HepG2 (cell line): ENCODE results near the gene TMEM273. TPM values are rescaled to one million over a fixed set of nuclear protein-coding genes. Genes with fewer than 3 reads are reported as not detected.

Source experiments
- ATAC-seq: fragments of 200-7000 bp; cut with Tn5 transposase; 3 replicates; pipeline ENCODE4 v1.9.1; 2020; ENCODE audit warnings: mild to moderate bottlenecking, moderate library complexity
- BruUV-seq: library from RNA; stranded (reverse); fragments of 400-500 nt; replicated peaks from 2 replicates; lab custom pipeline; 2021; lab: Mats Ljungman, UMichigan
- CTCF ChIA-PET: fragments of 300-600 bp; formaldehyde crosslinking; extraction: SDS; loops from one replicate; lab custom pipeline; 2021; ENCODE audit warnings: low total read pairs, inconsistent platforms, low intra/inter-chr PET ratio; lab: Yijun Ruan, JAX
- POLR2A ChIA-PET: fragments of 350-600 bp; sonication (Branson Sonifier 250); formaldehyde crosslinking; loops from one replicate; lab custom pipeline; 2020; ENCODE audit warnings: antibody characterized with exemption, inconsistent platforms; lab: Yijun Ruan, JAX
- DNase-seq: peaks from one replicate; pipeline ENCODE4 v3.0.0-alpha.2; 2015; ENCODE audit warnings: low spot score
- FAIRE-seq: peaks from 3 replicates; lab custom pipeline; 2011; peaks lifted over from hg19 to GRCh38; lab: Jason Lieb, UNC
- H2AFZ ChIP-seq: one replicate; pipeline ENCODE4 v1.6.1; 2011; ENCODE audit warnings: low read length, inconsistent platforms
- H3K27ac ChIP-seq: fragments of 300-600 bp; 3 replicates; pipeline ENCODE4 v1.8.0; 2011; ENCODE audit warnings: mixed run types, mild to moderate bottlenecking, mixed read lengths, low read length, inconsistent platforms; ENCODE audit not compliant: insufficient read depth; ENCODE audit errors: extremely low read length
- H3K27me3 ChIP-seq, 2 experiments: fragments of 200-600 bp in 1 of 2; 2 replicates in 1 of 2; 3 replicates in 1 of 2; pipeline versions ENCODE4 v1.6.0 to v1.8.0; 2011; ENCODE audit warnings: low read length in 2 of 2, mild to moderate bottlenecking in 2 of 2, moderate library complexity in 2 of 2, inconsistent platforms in 1 of 2; ENCODE audit not compliant: insufficient read depth in 2 of 2, control insufficient read depth in 1 of 2
- H3K36me3 ChIP-seq, 2 experiments: fragments of 200-600 bp in 1 of 2; replicated peaks in 1 of 2; 2 replicates in 1 of 2; 3 replicates in 1 of 2; pipeline versions ENCODE4 v1.5.1 to v1.8.0; 2011; ENCODE audit warnings: low read length in 2 of 2, inconsistent platforms in 1 of 2; ENCODE audit not compliant: insufficient read depth in 2 of 2, control insufficient read depth in 1 of 2
- H3K4me1 ChIP-seq: 2 replicates; pipeline ENCODE4 v1.5.1; 2012; ENCODE audit warnings: low read length, inconsistent platforms; ENCODE audit not compliant: insufficient read depth
- H3K4me2 ChIP-seq: 2 replicates; pipeline ENCODE4 v1.6.0; 2011; ENCODE audit warnings: low read depth, low read length, inconsistent platforms
- H3K4me3 ChIP-seq, 3 experiments: fragments of 200-600 bp in 1 of 3; sonication (generic), shearing (Covaris generic) in 1 of 3; replicated peaks in 1 of 3; 2 replicates each; pipeline ENCODE4 v1.5.1; 2011 to 2016; ENCODE audit warnings: low read length in 3 of 3, inconsistent platforms in 2 of 3, low read depth in 2 of 3, mild to moderate bottlenecking in 2 of 3, control low read depth in 1 of 3, mixed read lengths in 1 of 3; ENCODE audit not compliant: insufficient read depth in 1 of 3
- H3K79me2 ChIP-seq: one replicate; pipeline ENCODE4 v1.6.1; 2011; ENCODE audit warnings: low read length, inconsistent platforms; ENCODE audit not compliant: insufficient read depth
- H3K9ac ChIP-seq: 2 replicates; pipeline ENCODE4 v1.6.0; 2011; ENCODE audit warnings: mild to moderate bottlenecking, low read depth, low read length, inconsistent platforms; ENCODE audit not compliant: insufficient read depth
- H3K9me3 ChIP-seq: 2 replicates; pipeline ENCODE4 v1.5.1; 2012; ENCODE audit warnings: mild to moderate bottlenecking, low read length
- H4K20me1 ChIP-seq: 2 replicates; pipeline ENCODE4 v1.6.0; 2011; ENCODE audit warnings: inconsistent platforms, mild to moderate bottlenecking, low read length, moderate library complexity; ENCODE audit not compliant: insufficient read depth
- HNRNPH1 ChIP-seq: fragments of 200-400 bp; formaldehyde crosslinking; optimal IDR thresholded peaks from 2 replicates; pipeline ENCODE3; 2017; ENCODE audit warnings: mild to moderate bottlenecking, low read depth, low read length
- HOXA7 ChIP-seq: sonication (generic); formaldehyde crosslinking; IDR thresholded peaks from 2 replicates; pipeline ENCODE4 v1.8.1; 2022; ENCODE audit warnings: mild to moderate bottlenecking, missing genetic modification reagents, moderate library complexity
- RFXAP ChIP-seq: sonication (generic); formaldehyde crosslinking; IDR thresholded peaks from 2 replicates; pipeline ENCODE4 v1.4.0; 2020; ENCODE audit warnings: missing genetic modification reagents, borderline replicate concordance
- ZNF260 ChIP-seq: sonication (generic); formaldehyde crosslinking; IDR thresholded peaks from 2 replicates; pipeline ENCODE4 v1.4.0; 2020; ENCODE audit warnings: missing genetic modification reagents, low read depth, mild to moderate bottlenecking, borderline replicate concordance
- ZNF282 ChIP-seq: fragments of 450-650 bp; IDR thresholded peaks from 2 replicates; pipeline ENCODE4 v1.6.1; 2018; ENCODE audit not compliant: partially characterized antibody
- ZNF350 ChIP-seq: sonication (generic); formaldehyde crosslinking; IDR thresholded peaks from 2 replicates; pipeline ENCODE4 v1.4.0; 2020; ENCODE audit warnings: mild to moderate bottlenecking, low read depth, missing genetic modification reagents, borderline replicate concordance
- ZNF614 ChIP-seq: IDR thresholded peaks from 2 replicates; pipeline ENCODE4 v1.6.1; 2018; ENCODE audit warnings: missing biosample characterization, missing genetic modification reagents, inconsistent platforms, borderline replicate concordance
- ZNF841 ChIP-seq: sonication (generic); formaldehyde crosslinking; IDR thresholded peaks from 2 replicates; pipeline ENCODE4 v1.8.1; 2023; ENCODE audit warnings: missing genetic modification reagents, borderline replicate concordance
- ZSCAN12 ChIP-seq: sonication (generic); formaldehyde crosslinking; IDR thresholded peaks from 2 replicates; pipeline ENCODE4 v1.9.0; 2021; ENCODE audit warnings: mild to moderate bottlenecking, missing genetic modification reagents
- WGBS: methylation state at CpG from one replicate; pipeline ENCODE4 v1.1.6; 2017; ENCODE audit warnings: low lambda C conversion rate; 5-methylcytosine and 5-hydroxymethylcytosine counted together
- in situ Hi-C: cut with HindIII; loops from 2 replicates; pipeline ENCODE4 v1.10.0; 2017; ENCODE audit warnings: low pct_unique_long_range_greater_than_20kb; ENCODE audit not compliant: extremely low pct_ligation_motif_present
- intact Hi-C: fragments of 100-400 bp; cut with micrococcal nuclease; formaldehyde crosslinking; loops from one replicate; pipeline ENCODE4 v1.10.0; 2022; ENCODE audit not compliant: unreplicated experiment
- polyA plus RNA-seq, 8 experiments: library from polyadenylated mRNA; depleted of rRNA in 3 of 8; stranded (reverse) in 7 of 8; unstranded in 1 of 8; fragments of >200 nt; fragmentation: Illumina TruSeq in 4 of 8; extraction: Trizol in 4 of 8; gene quantifications; 2 replicates each; pipeline versions ENCODE4 v1.2.1 to v1.2.3, GENCODE V29; 2011 to 2016; ENCODE audit warnings: low read depth in 4 of 8, missing spikeins in 1 of 8, mixed read lengths in 1 of 8; ENCODE audit not compliant: insufficient read depth in 1 of 8
- total RNA-seq, 5 experiments: library from RNA; depleted of rRNA; stranded (reverse); fragments of >200 nt; fragmentation: Illumina TruSeq; extraction: Trizol; gene quantifications; 2 replicates each; pipeline ENCODE4 v1.2.3, GENCODE V29; 2016; ENCODE audit warnings: low read depth in 1 of 5
- TF ChIP-seq, protein P1 (sequence below): sonication (generic); formaldehyde crosslinking; IDR thresholded peaks from 2 replicates; pipeline ENCODE4 v1.4.0; 2020; ENCODE audit warnings: missing genetic modification reagents, borderline replicate concordance
- TF ChIP-seq, protein P2 (sequence below): sonication (generic); formaldehyde crosslinking; IDR thresholded peaks from 2 replicates; pipeline ENCODE4 v1.4.0; 2020; ENCODE audit warnings: mild to moderate bottlenecking, missing genetic modification reagents
- TF ChIP-seq, protein P3 (sequence below): sonication (generic); formaldehyde crosslinking; conservative IDR thresholded peaks from 2 replicates; pipeline ENCODE4 v1.8.1; 2023; ENCODE audit warnings: missing genetic modification reagents
- TF ChIP-seq, protein P4 (sequence below): sonication (generic); formaldehyde crosslinking; IDR thresholded peaks from 2 replicates; pipeline ENCODE4 v1.8.1; 2023; ENCODE audit warnings: mild to moderate bottlenecking, missing genetic modification reagents, borderline replicate concordance

TMEM273 gene
- total and polyA plus RNA-seq, 2 of the 13 experiments (the other 11 are each of a cell fraction or from before 2014, with no cell fraction given): not detected

DNA sequence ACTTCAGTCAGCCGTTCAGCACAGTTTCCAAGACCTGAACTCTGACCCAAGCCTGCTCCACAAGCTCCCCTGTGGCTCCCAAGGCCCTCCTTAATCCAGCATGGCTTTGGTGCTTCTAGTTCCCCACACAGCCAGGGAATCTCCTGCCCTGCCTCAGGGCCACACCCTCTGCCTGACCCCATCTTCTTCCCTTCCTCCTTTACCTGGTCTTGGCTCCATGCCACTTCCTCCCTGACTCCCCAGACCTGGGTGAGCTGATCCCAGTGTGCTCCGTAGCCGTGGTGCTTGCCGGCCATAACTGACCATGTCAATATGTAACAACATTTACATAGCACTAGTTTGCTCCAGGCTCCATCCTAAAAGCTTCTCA lies 20.0 kb downstream of the TMEM273 start (continued):
- TF ChIP-seq, protein P1, sequence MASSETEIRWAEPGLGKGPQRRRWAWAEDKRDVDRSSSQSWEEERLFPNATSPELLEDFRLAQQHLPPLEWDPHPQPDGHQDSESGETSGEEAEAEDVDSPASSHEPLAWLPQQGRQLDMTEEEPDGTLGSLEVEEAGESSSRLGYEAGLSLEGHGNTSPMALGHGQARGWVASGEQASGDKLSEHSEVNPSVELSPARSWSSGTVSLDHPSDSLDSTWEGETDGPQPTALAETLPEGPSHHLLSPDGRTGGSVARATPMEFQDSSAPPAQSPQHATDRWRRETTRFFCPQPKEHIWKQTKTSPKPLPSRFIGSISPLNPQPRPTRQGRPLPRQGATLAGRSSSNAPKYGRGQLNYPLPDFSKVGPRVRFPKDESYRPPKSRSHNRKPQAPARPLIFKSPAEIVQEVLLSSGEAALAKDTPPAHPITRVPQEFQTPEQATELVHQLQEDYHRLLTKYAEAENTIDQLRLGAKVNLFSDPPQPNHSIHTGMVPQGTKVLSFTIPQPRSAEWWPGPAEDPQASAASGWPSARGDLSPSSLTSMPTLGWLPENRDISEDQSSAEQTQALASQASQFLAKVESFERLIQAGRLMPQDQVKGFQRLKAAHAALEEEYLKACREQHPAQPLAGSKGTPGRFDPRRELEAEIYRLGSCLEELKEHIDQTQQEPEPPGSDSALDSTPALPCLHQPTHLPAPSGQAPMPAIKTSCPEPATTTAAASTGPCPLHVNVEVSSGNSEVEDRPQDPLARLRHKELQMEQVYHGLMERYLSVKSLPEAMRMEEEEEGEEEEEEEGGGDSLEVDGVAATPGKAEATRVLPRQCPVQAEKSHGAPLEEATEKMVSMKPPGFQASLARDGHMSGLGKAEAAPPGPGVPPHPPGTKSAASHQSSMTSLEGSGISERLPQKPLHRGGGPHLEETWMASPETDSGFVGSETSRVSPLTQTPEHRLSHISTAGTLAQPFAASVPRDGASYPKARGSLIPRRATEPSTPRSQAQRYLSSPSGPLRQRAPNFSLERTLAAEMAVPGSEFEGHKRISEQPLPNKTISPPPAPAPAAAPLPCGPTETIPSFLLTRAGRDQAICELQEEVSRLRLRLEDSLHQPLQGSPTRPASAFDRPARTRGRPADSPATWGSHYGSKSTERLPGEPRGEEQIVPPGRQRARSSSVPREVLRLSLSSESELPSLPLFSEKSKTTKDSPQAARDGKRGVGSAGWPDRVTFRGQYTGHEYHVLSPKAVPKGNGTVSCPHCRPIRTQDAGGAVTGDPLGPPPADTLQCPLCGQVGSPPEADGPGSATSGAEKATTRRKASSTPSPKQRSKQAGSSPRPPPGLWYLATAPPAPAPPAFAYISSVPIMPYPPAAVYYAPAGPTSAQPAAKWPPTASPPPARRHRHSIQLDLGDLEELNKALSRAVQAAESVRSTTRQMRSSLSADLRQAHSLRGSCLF (CRISPR knock-in tag): no peak
- no peak for TF ChIP-seq RFXAP

DNA sequence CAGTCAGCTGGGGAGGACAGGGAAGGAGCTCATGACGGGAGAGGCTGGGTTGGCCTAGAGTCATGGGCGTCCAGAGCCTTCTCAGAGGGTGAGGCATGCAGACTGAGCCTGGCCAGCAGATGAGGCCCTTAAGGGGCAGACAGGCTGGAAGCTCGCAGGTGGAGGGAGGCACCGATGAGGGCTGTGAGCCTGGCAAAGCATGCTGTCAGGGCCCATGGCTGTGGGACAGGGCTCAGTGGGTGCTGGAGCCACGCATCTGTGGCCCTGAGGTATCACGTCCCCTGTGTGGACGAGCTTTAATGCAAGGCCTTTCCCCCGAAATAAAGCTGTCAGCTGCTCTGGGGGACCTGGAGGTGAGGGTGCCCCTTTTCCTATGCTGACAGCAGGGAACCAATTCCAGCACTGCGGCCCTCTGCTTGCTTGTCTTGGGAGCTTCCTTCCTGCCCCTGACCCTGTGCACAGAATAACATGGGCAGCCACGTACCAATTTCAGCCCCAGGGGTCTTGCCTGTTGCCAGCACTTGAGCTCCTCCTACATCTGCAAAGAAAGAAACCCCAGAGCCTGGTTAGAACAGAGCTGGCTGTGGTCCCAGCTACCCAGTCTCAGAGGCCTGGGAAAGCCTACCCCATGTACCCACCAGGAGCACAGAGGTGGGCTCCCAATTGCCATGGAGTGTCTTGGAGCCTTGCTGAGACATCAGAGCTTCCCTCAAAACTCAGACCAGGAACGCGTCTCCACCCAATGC lies 20.6 kb downstream of the TMEM273 start:
- POLR2A ChIA-PET: no interaction called here
- intact Hi-C loops (no loop called here), in situ Hi-C loops (loop anchor here (5.0 to 10.0 kb wide), 3 partner anchors 190 to 513 kb away; no protein-coding TSS in a partner anchor)
- no peak for FAIRE-seq
- no peak overlapping the region for H3K4me3 ChIP-seq
- no peaks in the 10 kb centered on the region for H3K36me3 ChIP-seq
- no peak overlapping the region for H3K27ac ChIP-seq
- H3K27me3 ChIP-seq: peaks cover 0 to 2% of the 10 kb centered on the region in 2 experiments; a peak in 2 of 5 replicates
- no peaks in the 10 kb centered on the region for H3K79me2 ChIP-seq
- DNase-seq: no peak
- no peaks in the 10 kb centered on the region for H3K4me1 ChIP-seq
- no peak overlapping the region for H3K4me2 ChIP-seq
- no peak overlapping the region for H3K9ac ChIP-seq
- 7% methylated on average over 3 of the region's 12 CpGs for WGBS
- BruUV-seq: no TSS peak
- H4K20me1 ChIP-seq: no peaks in the 10 kb centered on the region
- CTCF ChIA-PET: no interaction called here
- no peak for ATAC-seq
- H3K9me3 ChIP-seq: no peaks in the 10 kb centered on the region
- no peak overlapping the region for H2AFZ ChIP-seq
- no peak for TF ChIP-seq ZNF841 (CRISPR knock-in tag)
- TF ChIP-seq ZNF260 (CRISPR knock-in tag): no peak
- no peak for TF ChIP-seq ZNF614 (CRISPR knock-in tag)
- TF ChIP-seq ZSCAN12 (CRISPR knock-in tag): no peak
- TF ChIP-seq, protein P2, sequence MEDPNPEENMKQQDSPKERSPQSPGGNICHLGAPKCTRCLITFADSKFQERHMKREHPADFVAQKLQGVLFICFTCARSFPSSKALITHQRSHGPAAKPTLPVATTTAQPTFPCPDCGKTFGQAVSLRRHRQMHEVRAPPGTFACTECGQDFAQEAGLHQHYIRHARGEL (CRISPR knock-in tag): no peak
- no peak for TF ChIP-seq ZNF282
- no peak for TF ChIP-seq HNRNPH1
- TF ChIP-seq HOXA7 (CRISPR knock-in tag): no peak
- TF ChIP-seq, protein P3, sequence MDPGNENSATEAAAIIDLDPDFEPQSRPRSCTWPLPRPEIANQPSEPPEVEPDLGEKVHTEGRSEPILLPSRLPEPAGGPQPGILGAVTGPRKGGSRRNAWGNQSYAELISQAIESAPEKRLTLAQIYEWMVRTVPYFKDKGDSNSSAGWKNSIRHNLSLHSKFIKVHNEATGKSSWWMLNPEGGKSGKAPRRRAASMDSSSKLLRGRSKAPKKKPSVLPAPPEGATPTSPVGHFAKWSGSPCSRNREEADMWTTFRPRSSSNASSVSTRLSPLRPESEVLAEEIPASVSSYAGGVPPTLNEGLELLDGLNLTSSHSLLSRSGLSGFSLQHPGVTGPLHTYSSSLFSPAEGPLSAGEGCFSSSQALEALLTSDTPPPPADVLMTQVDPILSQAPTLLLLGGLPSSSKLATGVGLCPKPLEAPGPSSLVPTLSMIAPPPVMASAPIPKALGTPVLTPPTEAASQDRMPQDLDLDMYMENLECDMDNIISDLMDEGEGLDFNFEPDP: no peak
- TF ChIP-seq ZNF350 (CRISPR knock-in tag): no peak
- TF ChIP-seq, protein P4, sequence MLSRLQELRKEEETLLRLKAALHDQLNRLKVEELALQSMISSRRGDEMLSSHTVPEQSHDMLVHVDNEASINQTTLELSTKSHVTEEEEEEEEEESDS (CRISPR knock-in tag): no peak
